H9 (cell line): ENCODE results near the gene MIB2. TPM values are rescaled to one million over a fixed set of nuclear protein-coding genes. Genes with fewer than 3 reads are reported as not detected.

Experiments used
- DNase-seq: peaks from one replicate; pipeline ENCODE4 v3.0.0-alpha.2; 2017
- H2AFZ ChIP-seq: one replicate; pipeline ENCODE4 v1.6.1; 2013; ENCODE audit warnings: mild to moderate bottlenecking, low read length, control low read depth, moderate library complexity
- H2AK5ac ChIP-seq: 2 replicates; pipeline ENCODE4 v1.6.1; 2013; ENCODE audit warnings: low read length, control low read depth, mixed read lengths; ENCODE audit not compliant: insufficient read length
- H2BK120ac ChIP-seq: one replicate; pipeline ENCODE4 v1.6.1; 2013; ENCODE audit warnings: low read depth, mild to moderate bottlenecking, low read length, control low read depth, inconsistent platforms; ENCODE audit not compliant: poor library complexity, severe bottlenecking
- H2BK12ac ChIP-seq: 2 replicates; pipeline ENCODE4 v1.6.1; 2013; ENCODE audit warnings: low read length, control low read depth, mixed read lengths, low read depth; ENCODE audit not compliant: insufficient read length
- H2BK15ac ChIP-seq: 2 replicates; pipeline ENCODE4 v1.6.1; 2013; ENCODE audit warnings: low read depth, low read length, control low read depth
- H2BK20ac ChIP-seq: one replicate; pipeline ENCODE4 v1.6.1; 2013; ENCODE audit warnings: low read depth, mild to moderate bottlenecking, low read length, control low read depth, inconsistent platforms; ENCODE audit not compliant: poor library complexity, severe bottlenecking
- H2BK5ac ChIP-seq: 2 replicates; pipeline ENCODE4 v1.6.1; 2013; ENCODE audit warnings: low read length, control low read depth, mixed read lengths; ENCODE audit not compliant: insufficient read length
- H3K14ac ChIP-seq: 2 replicates; pipeline ENCODE4 v1.6.1; 2013; ENCODE audit warnings: low read length, control low read depth; ENCODE audit not compliant: insufficient read depth
- H3K18ac ChIP-seq: 2 replicates; pipeline ENCODE4 v1.6.1; 2013; ENCODE audit warnings: low read depth, mild to moderate bottlenecking, mixed read lengths, low read length, control low read depth; ENCODE audit not compliant: insufficient read length
- H3K23ac ChIP-seq: 2 replicates; pipeline ENCODE4 v1.6.1; 2013; ENCODE audit warnings: low read length, control low read depth, mixed read lengths, low read depth; ENCODE audit not compliant: insufficient read length
- H3K23me2 ChIP-seq: 2 replicates; pipeline ENCODE4 v1.6.1; 2013; ENCODE audit warnings: low read depth, mild to moderate bottlenecking, mixed read lengths, low read length, control low read depth; ENCODE audit not compliant: insufficient read length, poor library complexity, severe bottlenecking
- H3K27ac ChIP-seq: 2 replicates; pipeline ENCODE4 v1.5.1; 2013; ENCODE audit warnings: low read length, control low read depth, mixed read lengths, low read depth; ENCODE audit not compliant: insufficient read length
- H3K27me3 ChIP-seq: 2 replicates; pipeline ENCODE4 v1.6.1; 2013; ENCODE audit warnings: low read length, control low read depth, inconsistent platforms; ENCODE audit not compliant: insufficient read depth
- H3K4ac ChIP-seq: 2 replicates; pipeline ENCODE4 v1.6.1; 2013; ENCODE audit warnings: low read depth, mild to moderate bottlenecking, control low read depth, inconsistent platforms, low read length, moderate library complexity
- H3K4me1 ChIP-seq: 2 replicates; pipeline ENCODE4 v1.6.1; 2013; ENCODE audit warnings: low read length, control low read depth, inconsistent platforms; ENCODE audit not compliant: insufficient read depth
- H3K4me2 ChIP-seq: 2 replicates; pipeline ENCODE4 v1.6.1; 2013; ENCODE audit warnings: low read length, control low read depth, mixed read lengths; ENCODE audit not compliant: insufficient read length, insufficient read depth
- H3K56ac ChIP-seq: 2 replicates; pipeline ENCODE4 v1.6.1; 2013; ENCODE audit warnings: low read depth, mild to moderate bottlenecking, mixed read lengths, low read length, control low read depth; ENCODE audit not compliant: insufficient read length
- H3K79me1 ChIP-seq: 2 replicates; pipeline ENCODE4 v1.6.1; 2013; ENCODE audit warnings: low read depth, mild to moderate bottlenecking, moderate library complexity, low read length, control low read depth, inconsistent platforms; ENCODE audit not compliant: insufficient read depth, poor library complexity, severe bottlenecking
- H3K79me2 ChIP-seq: 2 replicates; pipeline ENCODE4 v1.6.1; 2013; ENCODE audit warnings: low read length, control low read depth, inconsistent platforms; ENCODE audit not compliant: insufficient read depth
- H3K9ac ChIP-seq: 2 replicates; pipeline ENCODE4 v1.6.1; 2013; ENCODE audit warnings: low read length, control low read depth, mixed read lengths; ENCODE audit not compliant: insufficient read length; ENCODE audit errors: extremely low read depth
- H3K9me3 ChIP-seq: one replicate; pipeline ENCODE4 v1.6.1; 2013; ENCODE audit warnings: low read depth, low read length, inconsistent platforms; ENCODE audit not compliant: control insufficient read depth
- H3T11ph ChIP-seq: one replicate; pipeline ENCODE4 v1.6.1; 2013; ENCODE audit warnings: mild to moderate bottlenecking, low read length, control low read depth, inconsistent platforms
- H4K20me1 ChIP-seq: one replicate; pipeline ENCODE4 v1.6.1; 2013; ENCODE audit not compliant: control insufficient read depth, insufficient read length, insufficient read depth
- H4K5ac ChIP-seq: 2 replicates; pipeline ENCODE4 v1.6.1; 2013; ENCODE audit warnings: low read depth, mild to moderate bottlenecking, mixed read lengths, low read length, control low read depth; ENCODE audit not compliant: insufficient read length
- H4K8ac ChIP-seq: replicated peaks from 2 replicates; pipeline ENCODE4 v1.6.1; 2013; ENCODE audit warnings: low read length, control low read depth, mixed read lengths, low read depth; ENCODE audit not compliant: insufficient read length
- H4K91ac ChIP-seq: 2 replicates; pipeline ENCODE4 v1.6.1; 2013; ENCODE audit warnings: low read depth, mild to moderate bottlenecking, moderate library complexity, mixed read lengths, low read length, control low read depth; ENCODE audit not compliant: insufficient read length
- H3K27ac Mint-ChIP-seq, 3 experiments: 2 replicates in 2 of 3; 3 replicates in 1 of 3; pipeline ENCODE4 v1.8.0; 2020 to 2021; ENCODE audit warnings: mixed read lengths in 3 of 3, mild to moderate bottlenecking in 1 of 3, moderate library complexity in 1 of 3
- H3K27me3 Mint-ChIP-seq: 2 replicates; pipeline ENCODE4 v1.8.0; 2021; ENCODE audit warnings: low read depth, mild to moderate bottlenecking, moderate library complexity, mixed read lengths
- H3K36me3 Mint-ChIP-seq, 3 experiments: 2 replicates in 2 of 3; 3 replicates in 1 of 3; pipeline ENCODE4 v1.8.0; 2020 to 2021; ENCODE audit warnings: low read depth in 3 of 3, mixed read lengths in 3 of 3; ENCODE audit not compliant: insufficient read depth in 1 of 3
- H3K4me1 Mint-ChIP-seq, 2 experiments: 2 replicates each; pipeline ENCODE4 v1.8.0; 2020; ENCODE audit warnings: mixed read lengths in 2 of 2
- H3K4me3 Mint-ChIP-seq, 2 experiments: 2 replicates in 1 of 2; 3 replicates in 1 of 2; pipeline ENCODE4 v1.8.0; 2020 to 2021; ENCODE audit warnings: mild to moderate bottlenecking in 2 of 2, mixed read lengths in 2 of 2, moderate library complexity in 1 of 2
- H3K9me3 Mint-ChIP-seq, 2 experiments: 2 replicates in 1 of 2; 3 replicates in 1 of 2; pipeline ENCODE4 v1.8.0; 2020; ENCODE audit warnings: mild to moderate bottlenecking in 2 of 2, mixed read lengths in 2 of 2, moderate library complexity in 1 of 2
- CTCF ChIP-seq: fragments of 200-600 bp; sonication (generic); conservative IDR thresholded peaks from 3 replicates; pipeline ENCODE4 v1.8.0; 2021; ENCODE audit warnings: antibody characterized with exemption, mild to moderate bottlenecking
- WGBS: extraction: QIAGEN DNeasy Blood & Tissue Kit; methylation state at CpG from one replicate; pipeline ENCODE4 v1.1.7; 2013; ENCODE audit warnings: missing lambda C conversion rate, low lambda C conversion rate, mixed read lengths; ENCODE audit not compliant: insufficient read length; ENCODE audit errors: extremely low coverage; 5-methylcytosine and 5-hydroxymethylcytosine counted together
- total RNA-seq: library from RNA; stranded (reverse); gene quantifications from 2 replicates; pipeline ENCODE4 v1.2.1, GENCODE V29; 2021

Gene MIB2
- total RNA-seq, 1 experiment from 2014 or later, result 77.8 TPM

- no peak overlapping the region for H4K5ac ChIP-seq
- H3K36me3 Mint-ChIP-seq, result peaks cover 0 to 3% (median under 1%) of the 10 kb centered on the region in 3 experiments; a peak in 5 of 7 replicates
- H3K27ac ChIP-seq, result no peak overlapping the region
- no peak overlapping the region for H3K23ac ChIP-seq
- H4K91ac ChIP-seq, result no peak overlapping the region
- H3K79me2 ChIP-seq, result peaks cover 7% of the 10 kb centered on the region; the same call in 1 of the 2 replicates
- H3K4me1 Mint-ChIP-seq, result peaks cover 8% of the 10 kb centered on the region in 2 experiments
- H4K8ac ChIP-seq, result no peak overlapping the region
- H2BK120ac ChIP-seq, result no peak overlapping the region
- H3K79me1 ChIP-seq, result no peaks in the 10 kb centered on the region
- H3K27me3 Mint-ChIP-seq, result peaks cover 36% of the 10 kb centered on the region
- no peak overlapping the region for H2BK5ac ChIP-seq
- H3K18ac ChIP-seq, result no peak overlapping the region
- H2AK5ac ChIP-seq, result no peak overlapping the region
- WGBS, result no CpG with 5 or more reads among the region's 13 CpGs
- H2BK15ac ChIP-seq, result no peak overlapping the region
- no peak overlapping the region for H2BK20ac ChIP-seq
- no peak overlapping the region for H3K4ac ChIP-seq
- no peak overlapping the region for H2AFZ ChIP-seq
- H4K20me1 ChIP-seq, result no peaks in the 10 kb centered on the region
- H3K9me3 ChIP-seq, result no peaks in the 10 kb centered on the region
- no peak overlapping the region for H3K27ac Mint-ChIP-seq
- H2BK12ac ChIP-seq, result no peak overlapping the region
- no peak overlapping the region for H3K4me3 Mint-ChIP-seq
- TF ChIP-seq CTCF, result no peak
- peaks cover 0 to 3% of the 10 kb centered on the region in 2 experiments; a peak in 1 of 5 replicates for H3K9me3 Mint-ChIP-seq
- no peak overlapping the region for H3K9ac ChIP-seq
- no peak overlapping the region for H3K14ac ChIP-seq
- H3K27me3 ChIP-seq, result no peaks in the 10 kb centered on the region
- peaks cover 8% of the 10 kb centered on the region for H3K23me2 ChIP-seq
- no peak overlapping the region for H3T11ph ChIP-seq
- no peak for DNase-seq
- no peak overlapping the region for H3K56ac ChIP-seq
- H3K4me2 ChIP-seq, result no peak overlapping the region
- H3K4me1 ChIP-seq, result no peaks in the 10 kb centered on the region
Measured at GRCh38 chr1:1578371-1578940, 36.8 kb upstream of the MIB2 start.
